ENCODE measurements around the gene BCS1L. TPM values are rescaled to one million over a fixed set of nuclear protein-coding genes. Genes with fewer than 3 reads are reported as not detected.

Gene BCS1L
- total and polyA plus RNA-seq, 9 of the 15 experiments (the other 6 are each of a cell fraction or from before 2014, with no cell fraction given) = 37.6 to 103 (median 56.7) TPM

DNA sequence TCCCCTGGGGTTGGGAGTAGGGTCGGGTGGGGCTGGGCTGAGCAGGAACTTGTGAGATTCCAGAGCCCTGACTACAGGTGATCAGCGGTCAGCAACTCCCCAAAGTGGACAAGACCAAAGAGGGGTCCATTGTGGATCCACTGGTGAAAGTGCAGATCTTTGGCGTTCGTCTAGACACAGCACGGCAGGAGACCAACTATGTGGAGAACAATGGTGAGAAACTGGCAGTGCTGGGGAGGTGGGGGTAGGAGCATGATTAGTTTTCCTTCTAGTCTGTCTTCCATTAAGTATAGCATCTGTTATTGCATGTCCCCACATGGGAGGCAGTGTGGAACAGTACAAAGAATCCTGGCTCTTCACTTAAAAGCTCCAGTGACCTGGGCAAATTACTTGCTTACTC is 23.8 kb upstream of the BCS1L start:
- H3K36me3 ChIP-seq (ENCODE audit: control insufficient read depth, insufficient read depth, low read length) = peaks cover 60% of the 10 kb centered on the region; the same call in 2 of the 3 replicates
- ChIA-PET CTCF (ENCODE audit: low intra/inter-chr PET ratio) (no interaction called here), POLR2A (interaction anchor here (1.0 kb wide), 1 partner anchor 10 kb away, joined by 3 read pairs; no protein-coding TSS in a partner anchor)
- H3K9me1 ChIP-seq (ENCODE audit: control insufficient read depth, insufficient read depth, low read length) = no peaks in the 10 kb centered on the region
- ATAC-seq (no peak), FAIRE-seq (no peak), DNase-seq (ENCODE audit: extremely low read depth in 1 of 4, low spot score in 3 of 4) (no peak)
- no peaks in the 10 kb centered on the region for H4K20me1 ChIP-seq (replicated peaks; ENCODE audit: control insufficient read depth, insufficient read depth, low read length)
- TF ChIP-seq SOX6 (IDR thresholded peaks at IDR 0.05) (no peak), ZNF445 (CRISPR knock-in tag; IDR thresholded peaks at IDR 0.05; ENCODE audit: low read depth) (no peak), FIP1L1 (IDR thresholded peaks at IDR 0.05; ENCODE audit: low read depth, low read length, poor library complexity, severe bottlenecking) (no peak), GTF2A2 (tag; IDR thresholded peaks at IDR 0.05) (no peak), ZNF75A (CRISPR knock-in tag; IDR thresholded peaks at IDR 0.05) (no peak), PRDM10 (IDR thresholded peaks at IDR 0.05; ENCODE audit: partially characterized antibody) (no peak), PCBP1 (IDR thresholded peaks at IDR 0.05; ENCODE audit: low read depth, low read length, poor library complexity, severe bottlenecking) (no peak), ZNF146 (CRISPR knock-in tag; IDR thresholded peaks at IDR 0.05; ENCODE audit: unreplicated experiment) (no peak), SMAD4 (CRISPR knock-in tag; conservative IDR thresholded peaks at IDR 0.05) (no peak), ZBED1 (IDR thresholded peaks at IDR 0.05) (no peak), ZNF395 (CRISPR knock-in tag; IDR thresholded peaks at IDR 0.05) (no peak), MITF (IDR thresholded peaks at IDR 0.05) (no peak), RFX1 (IDR thresholded peaks at IDR 0.05) (no peak), GABPB2 (CRISPR knock-in tag; conservative IDR thresholded peaks at IDR 0.05) (no peak)
- WGBS (ENCODE audit: insufficient coverage, low coverage, missing lambda C conversion rate) = 75% methylated on average over 2 of the region's 5 CpGs
- no peaks in the 10 kb centered on the region for H3K9me3 ChIP-seq (replicated peaks; ENCODE audit: control insufficient read depth, insufficient read depth, low read depth, low read length)
- H3K4me1 ChIP-seq (replicated peaks in 1 of 2; ENCODE audit: control insufficient read depth in 2 of 2, insufficient read depth in 2 of 2, low read length in 2 of 2) = no peaks in the 10 kb centered on the region
- no peak overlapping the region for H3K4me2 ChIP-seq (ENCODE audit: insufficient read depth, low read length)
- in situ Hi-C loops (cut with MboI) = no loop called here
- no peaks in the 10 kb centered on the region for H3K79me2 ChIP-seq (ENCODE audit: control insufficient read depth, insufficient read depth, low read length)
- H3K27me3 ChIP-seq (ENCODE audit: control insufficient read depth in 2 of 2, insufficient read depth in 2 of 2, low read length in 2 of 2) = no peaks in the 10 kb centered on the region
- BruUV-seq (replicated peaks) = no TSS peak
- H2AFZ ChIP-seq (ENCODE audit: low read depth, low read length) = no peak overlapping the region
- H3K4me3 ChIP-seq = no peak overlapping the region
- no peak overlapping the region for H3K27ac ChIP-seq (ENCODE audit: extremely low read depth, low read depth, low read length)
- H3K9ac ChIP-seq (ENCODE audit: insufficient read depth in 1 of 2, low read depth in 2 of 2, low read length in 2 of 2) = no peak overlapping the region
- intact Hi-C loops (cut with micrococcal nuclease) = no loop called here

All from K562 (cell line).